Activated T-helper 1 cell treated with anti-CD3 and anti-CD28 coated beads, Interleukin-12 subunit alpha, Interleukin-12 subunit beta, Interleukin-2, Interleukin-4 antibody, amounts not matched to agents 30 ng/mL and 10 ng/mL and 1 ng/mL, durations not matched to agents 14 hours and 24 hours and 36 hours (primary cell): ENCODE data around the gene SLC4A9. TPM values are rescaled to one million over a fixed set of nuclear protein-coding genes. Genes with fewer than 3 reads are reported as not detected.
A peak's percentile ranks its signal among the peaks of the same experiment; 100 is the strongest.

Experiments
- DNase-seq: peaks from one replicate; pipeline ENCODE4 v3.0.0; 2021; ENCODE audit warnings: low spot score
- H3K27ac Mint-ChIP-seq: one replicate; pipeline ENCODE4 v1.8.0; 2021; ENCODE audit warnings: mild to moderate bottlenecking, mixed read lengths
- H3K27me3 Mint-ChIP-seq: one replicate; pipeline ENCODE4 v1.8.0; 2022; ENCODE audit warnings: mild to moderate bottlenecking, moderate library complexity, mixed read lengths; ENCODE audit not compliant: insufficient read depth
- H3K36me3 Mint-ChIP-seq: one replicate; pipeline ENCODE4 v1.8.0; 2021; ENCODE audit warnings: low read depth, mixed read lengths
- H3K4me1 Mint-ChIP-seq: one replicate; pipeline ENCODE4 v1.8.0; 2021; ENCODE audit warnings: low read depth, mixed read lengths
- H3K4me3 Mint-ChIP-seq: one replicate; pipeline ENCODE4 v1.8.0; 2021; ENCODE audit warnings: mild to moderate bottlenecking, moderate library complexity, mixed read lengths
- H3K9me3 Mint-ChIP-seq: one replicate; pipeline ENCODE4 v1.8.0; 2021; ENCODE audit warnings: mixed read lengths
- intact Hi-C: fragments of 100-400 bp; cut with micrococcal nuclease; formaldehyde crosslinking; loops from one replicate; pipeline ENCODE4 v1.15.1; 2024
- total RNA-seq: library from RNA; stranded (reverse); gene quantifications from 2 replicates; pipeline ENCODE4 v1.2.3, GENCODE V29; 2022

The SLC4A9 gene
- total RNA-seq, result not detected in 2 replicates

DNA sequence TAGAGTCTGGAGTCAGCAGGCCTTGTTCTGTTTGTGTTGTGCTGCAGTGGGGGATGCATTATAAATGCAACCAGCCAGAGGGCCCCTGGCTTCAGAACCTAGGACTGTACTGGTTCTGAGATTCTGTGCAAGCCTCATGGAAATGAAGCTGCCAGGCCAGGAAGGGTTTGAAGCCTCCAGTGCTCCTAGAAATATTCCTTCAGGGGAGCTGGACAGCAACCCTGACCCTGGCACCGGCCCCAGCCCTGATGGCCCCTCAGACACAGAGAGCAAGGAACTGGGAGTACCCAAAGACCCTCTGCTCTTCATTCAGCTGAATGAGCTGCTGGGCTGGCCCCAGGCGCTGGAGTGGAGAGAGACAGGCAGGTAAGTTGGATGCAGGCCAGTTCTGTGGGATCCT, at the start of gene SLC4A9:
TSS of gene SLC4A9 (plus strand) at position 94 of the 400 bp plus-strand sequence. CDS start at position 137, 43 bp downstream.
- Mint-ChIP-seq H3K4me1 (peaks cover 23% of the 10 kb centered on the region), H3K27ac (no peak within 1 kb of the TSS), H3K36me3 (no peaks in the 10 kb centered on the region), H3K9me3 (no peaks in the 10 kb centered on the region), H3K4me3 (no peak within 1 kb of the TSS), H3K27me3 (peaks cover 4% of the 10 kb centered on the region)
- no peak for DNase-seq
- intact Hi-C loops, result no loop called here

GRCh38 chr5:140310434-140310833, 49.6 kb upstream of the SLC4A9 start:
- H3K4me1 Mint-ChIP-seq, result peaks cover 16% of the 10 kb centered on the region
- no peaks in the 10 kb centered on the region for H3K9me3 Mint-ChIP-seq
- no peak overlapping the region for H3K4me3 Mint-ChIP-seq
- H3K27me3 Mint-ChIP-seq, result peaks cover 3% of the 10 kb centered on the region
- no peak overlapping the region for H3K27ac Mint-ChIP-seq
- H3K36me3 Mint-ChIP-seq, result no peaks in the 10 kb centered on the region
- DNase-seq, result no peak
- intact Hi-C loops, result no loop called here

GRCh38 chr5:140311011-140311467, 49.0 kb upstream of the SLC4A9 start:
- H3K27me3 Mint-ChIP-seq, result peaks cover 3% of the 10 kb centered on the region
- no peaks in the 10 kb centered on the region for H3K36me3 Mint-ChIP-seq

DNA sequence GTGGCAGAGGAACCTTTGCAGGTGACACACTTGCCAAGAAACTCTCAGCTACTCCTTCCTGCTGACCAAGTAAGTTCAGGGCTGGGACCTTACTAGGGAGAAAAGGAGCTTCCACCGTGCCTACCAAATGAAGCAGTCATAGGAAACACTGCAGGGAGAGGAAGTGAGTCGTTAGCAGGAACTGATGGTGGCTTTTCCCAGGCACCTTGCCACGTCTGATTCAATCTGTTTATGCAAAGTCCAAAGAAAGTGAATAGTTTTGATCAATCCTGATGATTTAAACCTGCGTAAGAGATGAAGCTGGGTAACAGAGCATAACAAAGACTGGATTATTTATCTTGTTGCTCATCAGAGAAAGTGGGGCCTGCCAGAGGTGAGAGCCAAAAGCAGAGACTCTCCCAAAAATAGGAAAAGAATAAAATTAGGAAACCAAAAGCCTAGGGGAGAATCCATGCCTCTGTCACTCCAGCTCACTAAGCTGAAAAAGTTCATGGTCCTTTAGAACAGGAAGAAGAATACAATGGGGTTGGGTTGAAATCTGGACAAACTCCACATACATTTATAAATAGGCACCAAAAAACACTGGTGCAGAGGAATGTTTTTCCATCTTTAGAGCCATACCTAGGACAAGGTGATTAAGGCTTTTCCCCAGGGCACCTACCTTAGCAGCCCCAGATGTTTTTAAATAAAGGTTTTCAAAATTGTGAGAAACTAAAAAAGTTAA, 47.8 kb upstream of the SLC4A9 start:
- Mint-ChIP-seq H3K9me3 (no peaks in the 10 kb centered on the region), H3K36me3 (no peaks in the 10 kb centered on the region), H3K27me3 (peaks cover 3% of the 10 kb centered on the region), H3K27ac (peak overlapping the region; percentile 42), H3K4me3 (no peak overlapping the region), H3K4me1 (peaks cover 16% of the 10 kb centered on the region)
- intact Hi-C loops, result no loop called here
- DNase-seq, result no peak

More at GRCh38 chr5:140311011-140311467, 49.0 kb upstream of the SLC4A9 start:
- intact Hi-C loops, result no loop called here
- peaks cover 16% of the 10 kb centered on the region for H3K4me1 Mint-ChIP-seq
- no peak for DNase-seq
- no peak overlapping the region for H3K27ac Mint-ChIP-seq
- no peak overlapping the region for H3K4me3 Mint-ChIP-seq
- no peaks in the 10 kb centered on the region for H3K9me3 Mint-ChIP-seq

DNA sequence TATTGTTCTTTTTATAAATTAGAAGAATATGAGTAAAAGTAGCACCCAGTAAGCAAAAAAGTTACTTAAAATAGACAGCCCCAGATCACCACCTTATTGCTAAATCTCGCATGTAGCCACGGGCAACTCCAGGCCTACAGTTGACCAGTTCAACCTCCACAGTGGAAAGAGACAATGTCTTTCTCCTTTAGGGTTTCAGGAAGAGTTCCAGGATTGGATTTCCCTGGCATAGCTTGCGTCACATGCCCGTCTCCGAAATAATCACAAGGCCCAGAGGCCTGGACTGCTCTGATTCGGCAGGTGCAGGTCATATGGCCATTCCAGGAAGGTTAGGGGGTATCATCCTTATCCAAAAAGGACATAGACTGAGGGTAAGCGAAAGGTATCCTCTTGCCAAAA, 47.2 kb upstream of the SLC4A9 start:
- no peaks in the 10 kb centered on the region for H3K9me3 Mint-ChIP-seq
- H3K27ac Mint-ChIP-seq, result no peak overlapping the region
- H3K4me1 Mint-ChIP-seq, result peaks cover 16% of the 10 kb centered on the region
- DNase-seq, result no peak
- H3K27me3 Mint-ChIP-seq, result peaks cover 3% of the 10 kb centered on the region
- intact Hi-C loops, result no loop called here
- no peak overlapping the region for H3K4me3 Mint-ChIP-seq
- H3K36me3 Mint-ChIP-seq, result no peaks in the 10 kb centered on the region

DNA sequence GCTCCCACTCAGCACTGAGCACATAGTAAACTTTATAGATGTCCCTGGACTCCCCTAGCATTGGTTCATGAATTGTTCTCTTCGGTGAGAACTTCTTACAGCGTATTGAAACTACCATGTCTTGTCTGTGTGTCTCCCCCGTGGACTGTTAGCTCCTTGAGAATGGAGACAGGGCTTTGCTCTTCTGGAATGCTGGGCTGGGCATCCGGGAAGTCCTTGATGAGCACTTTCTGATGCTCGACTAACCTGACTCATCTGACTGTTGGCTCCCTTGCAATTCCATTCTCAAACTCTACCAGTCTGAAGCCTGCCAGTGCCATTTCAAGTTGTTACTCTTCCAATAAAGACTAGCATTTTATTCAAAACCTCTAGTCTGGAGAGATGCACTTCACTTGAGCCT, 42.1 kb upstream of the SLC4A9 start:
- no peaks in the 10 kb centered on the region for H3K36me3 Mint-ChIP-seq
- H3K27me3 Mint-ChIP-seq, result no peaks in the 10 kb centered on the region
- peaks cover 2% of the 10 kb centered on the region for H3K4me1 Mint-ChIP-seq
- H3K9me3 Mint-ChIP-seq, result no peaks in the 10 kb centered on the region
- no peak for DNase-seq
- no peak overlapping the region for H3K4me3 Mint-ChIP-seq
- intact Hi-C loops, result no loop called here
- no peak overlapping the region for H3K27ac Mint-ChIP-seq

DNA sequence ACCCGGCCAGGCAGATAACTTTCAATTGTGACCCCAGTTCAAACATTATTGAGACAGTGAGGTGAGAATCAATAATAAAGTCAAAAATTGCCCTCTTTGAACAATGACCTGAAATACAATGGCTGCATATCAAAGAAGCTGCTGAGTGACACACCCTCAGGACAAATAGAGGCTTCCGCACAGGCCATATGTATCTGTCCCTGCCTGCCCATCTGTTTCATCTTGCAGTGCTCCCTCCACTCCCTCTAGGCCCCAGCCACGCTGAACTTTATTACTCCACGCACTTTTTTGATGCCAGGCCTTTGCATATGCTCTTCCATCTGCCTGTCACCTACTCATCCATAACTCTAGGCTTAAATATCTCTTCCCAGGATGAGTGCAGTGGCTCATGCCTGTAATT, 41.2 kb upstream of the SLC4A9 start:
- no peak overlapping the region for H3K27ac Mint-ChIP-seq
- H3K4me3 Mint-ChIP-seq, result no peak overlapping the region
- no peaks in the 10 kb centered on the region for H3K36me3 Mint-ChIP-seq
- no peaks in the 10 kb centered on the region for H3K4me1 Mint-ChIP-seq
- H3K27me3 Mint-ChIP-seq, result no peaks in the 10 kb centered on the region
- intact Hi-C loops, result no loop called here
- H3K9me3 Mint-ChIP-seq, result no peaks in the 10 kb centered on the region
- no peak for DNase-seq

- Mint-ChIP-seq H3K4me3 (no peak overlapping the region), H3K27me3 (peaks cover 1% of the 10 kb centered on the region), H3K4me1 (peaks cover 9% of the 10 kb centered on the region), H3K9me3 (no peaks in the 10 kb centered on the region), H3K36me3 (no peaks in the 10 kb centered on the region), H3K27ac (peak overlapping the region; percentile 12)
- DNase-seq, result no peak
- intact Hi-C loops, result no loop called here
Measured at GRCh38 chr5:140319833-140320232, 40.2 kb upstream of the SLC4A9 start.

GRCh38 chr5:140321796-140322195, 38.2 kb upstream of the SLC4A9 start:
- Mint-ChIP-seq H3K27me3 (peaks cover 2% of the 10 kb centered on the region), H3K4me3 (no peak overlapping the region), H3K36me3 (no peaks in the 10 kb centered on the region), H3K4me1 (peaks cover 19% of the 10 kb centered on the region), H3K9me3 (no peaks in the 10 kb centered on the region), H3K27ac (no peak overlapping the region)
- intact Hi-C loops, result no loop called here
- DNase-seq, result no peak

GRCh38 chr5:140322751-140323731, 37.0 kb upstream of the SLC4A9 start:
- peaks cover 19% of the 10 kb centered on the region for H3K4me1 Mint-ChIP-seq
- no peak for DNase-seq
- intact Hi-C loops, result no loop called here
- no peaks in the 10 kb centered on the region for H3K36me3 Mint-ChIP-seq
- no peaks in the 10 kb centered on the region for H3K9me3 Mint-ChIP-seq
- no peak overlapping the region for H3K27ac Mint-ChIP-seq
- no peak overlapping the region for H3K4me3 Mint-ChIP-seq
- peaks cover 5% of the 10 kb centered on the region for H3K27me3 Mint-ChIP-seq

- no peak for DNase-seq
- Mint-ChIP-seq H3K36me3 (no peaks in the 10 kb centered on the region), H3K4me3 (no peak overlapping the region), H3K9me3 (no peaks in the 10 kb centered on the region), H3K27ac (no peak overlapping the region), H3K4me1 (peaks cover 19% of the 10 kb centered on the region), H3K27me3 (peaks cover 5% of the 10 kb centered on the region)
- intact Hi-C loops, result no loop called here
Measured at GRCh38 chr5:140324041-140324600, 35.9 kb upstream of the SLC4A9 start.

DNA sequence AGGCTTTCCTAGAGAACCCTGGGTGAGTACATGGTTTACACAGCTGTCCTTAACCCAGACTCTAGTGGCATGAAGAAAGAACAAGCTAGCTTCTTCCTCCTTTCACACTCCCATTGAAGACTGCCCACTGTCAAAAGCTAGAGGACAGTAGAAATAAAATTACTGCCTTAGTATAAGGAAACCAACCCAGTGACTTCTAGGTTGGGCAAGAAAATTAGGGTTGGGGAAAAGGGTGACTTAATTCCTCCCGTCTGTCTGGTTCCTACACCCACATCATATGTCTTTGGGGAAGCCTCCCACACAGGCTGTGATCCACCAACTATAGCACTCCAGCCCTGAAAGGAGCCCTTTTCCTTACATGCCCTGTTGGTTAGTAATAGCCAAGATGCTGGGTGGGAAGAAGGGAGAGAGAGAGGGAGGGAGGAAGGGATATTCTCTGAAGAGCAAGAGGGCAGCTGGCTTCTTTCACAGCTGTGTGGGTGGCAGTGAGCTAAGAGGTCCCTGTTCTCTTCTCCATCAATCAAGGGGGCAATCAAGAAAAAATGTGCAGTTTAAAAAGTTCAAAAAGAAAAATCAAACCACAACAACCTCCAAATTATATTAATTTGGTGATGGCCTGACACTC, 35.3 kb upstream of the SLC4A9 start:
- no peak overlapping the region for H3K27ac Mint-ChIP-seq
- intact Hi-C loops, result no loop called here
- H3K9me3 Mint-ChIP-seq, result no peaks in the 10 kb centered on the region
- H3K4me3 Mint-ChIP-seq, result no peak overlapping the region
- H3K4me1 Mint-ChIP-seq, result peaks cover 19% of the 10 kb centered on the region
- no peaks in the 10 kb centered on the region for H3K36me3 Mint-ChIP-seq
- no peak for DNase-seq
- peaks cover 5% of the 10 kb centered on the region for H3K27me3 Mint-ChIP-seq
